ENCODE results near the gene AFP. TPM values are rescaled to one million over a fixed set of nuclear protein-coding genes. Genes with fewer than 3 reads are reported as not detected.

The AFP gene
- total and polyA plus RNA-seq, 10 of the 15 experiments (the other 5 are each of a cell fraction or from before 2014, with no cell fraction given): 0.72 TPM; not detected in 9

DNA sequence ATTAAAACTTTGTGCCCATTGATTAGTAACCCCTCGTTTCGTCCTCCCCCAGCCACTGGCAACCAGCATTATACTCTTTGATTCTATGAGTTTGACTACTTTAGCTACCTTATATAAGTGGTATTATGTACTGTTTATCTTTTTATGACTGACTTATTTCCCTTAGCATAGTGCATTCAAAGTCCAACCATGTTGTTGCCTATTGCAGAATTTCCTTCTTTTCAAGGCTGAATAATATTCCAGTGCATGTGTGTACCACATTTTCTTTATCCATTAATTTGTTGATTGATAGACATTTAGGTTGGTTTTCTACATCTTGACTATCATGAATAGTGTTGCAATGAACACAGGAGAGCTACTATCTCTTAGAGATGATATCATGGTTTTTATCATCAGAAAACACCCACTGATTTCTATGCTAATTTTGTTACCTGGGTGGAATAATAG, 28.8 kb upstream of the AFP start:
- BruUV-seq (replicated peaks): no TSS peak
- no peak for ATAC-seq
- in situ Hi-C loops (cut with MboI) (no loop called here), intact Hi-C loops (cut with micrococcal nuclease; ENCODE audit: unreplicated experiment) (no loop called here)
- ChIA-PET CTCF (interaction anchor here (0.7 to 1.3 kb wide), 2 partner anchors 66 to 314 kb away, joined by 3 to 4 read pairs; no protein-coding TSS in a partner anchor), POLR2A (no interaction called here), RAD21 (ENCODE audit: unreplicated experiment) (no interaction called here), SMC1A (ENCODE audit: uncharacterized antibody, unreplicated experiment) (no interaction called here)
- no peaks in the 10 kb centered on the region for H3K9me3 ChIP-seq (replicated peaks; ENCODE audit: control insufficient read depth, insufficient read depth, low read length)
- H2AFZ ChIP-seq (ENCODE audit: control insufficient read depth, low read depth, low read length): no peak overlapping the region
- no peak for TF ChIP-seq HDGF (IDR thresholded peaks at IDR 0.05)
- TF ChIP-seq RELA (IDR thresholded peaks at IDR 0.05; ENCODE audit: borderline replicate concordance, partially characterized antibody): no peak
- TF ChIP-seq, protein P1, sequence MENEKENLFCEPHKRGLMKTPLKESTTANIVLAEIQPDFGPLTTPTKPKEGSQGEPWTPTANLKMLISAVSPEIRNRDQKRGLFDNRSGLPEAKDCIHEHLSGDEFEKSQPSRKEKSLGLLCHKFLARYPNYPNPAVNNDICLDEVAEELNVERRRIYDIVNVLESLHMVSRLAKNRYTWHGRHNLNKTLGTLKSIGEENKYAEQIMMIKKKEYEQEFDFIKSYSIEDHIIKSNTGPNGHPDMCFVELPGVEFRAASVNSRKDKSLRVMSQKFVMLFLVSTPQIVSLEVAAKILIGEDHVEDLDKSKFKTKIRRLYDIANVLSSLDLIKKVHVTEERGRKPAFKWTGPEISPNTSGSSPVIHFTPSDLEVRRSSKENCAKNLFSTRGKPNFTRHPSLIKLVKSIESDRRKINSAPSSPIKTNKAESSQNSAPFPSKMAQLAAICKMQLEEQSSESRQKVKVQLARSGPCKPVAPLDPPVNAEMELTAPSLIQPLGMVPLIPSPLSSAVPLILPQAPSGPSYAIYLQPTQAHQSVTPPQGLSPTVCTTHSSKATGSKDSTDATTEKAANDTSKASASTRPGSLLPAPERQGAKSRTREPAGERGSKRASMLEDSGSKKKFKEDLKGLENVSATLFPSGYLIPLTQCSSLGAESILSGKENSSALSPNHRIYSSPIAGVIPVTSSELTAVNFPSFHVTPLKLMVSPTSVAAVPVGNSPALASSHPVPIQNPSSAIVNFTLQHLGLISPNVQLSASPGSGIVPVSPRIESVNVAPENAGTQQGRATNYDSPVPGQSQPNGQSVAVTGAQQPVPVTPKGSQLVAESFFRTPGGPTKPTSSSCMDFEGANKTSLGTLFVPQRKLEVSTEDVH (IDR thresholded peaks at IDR 0.05; ENCODE audit: low read depth, partially characterized antibody): no peak
- TF ChIP-seq, protein P2, sequence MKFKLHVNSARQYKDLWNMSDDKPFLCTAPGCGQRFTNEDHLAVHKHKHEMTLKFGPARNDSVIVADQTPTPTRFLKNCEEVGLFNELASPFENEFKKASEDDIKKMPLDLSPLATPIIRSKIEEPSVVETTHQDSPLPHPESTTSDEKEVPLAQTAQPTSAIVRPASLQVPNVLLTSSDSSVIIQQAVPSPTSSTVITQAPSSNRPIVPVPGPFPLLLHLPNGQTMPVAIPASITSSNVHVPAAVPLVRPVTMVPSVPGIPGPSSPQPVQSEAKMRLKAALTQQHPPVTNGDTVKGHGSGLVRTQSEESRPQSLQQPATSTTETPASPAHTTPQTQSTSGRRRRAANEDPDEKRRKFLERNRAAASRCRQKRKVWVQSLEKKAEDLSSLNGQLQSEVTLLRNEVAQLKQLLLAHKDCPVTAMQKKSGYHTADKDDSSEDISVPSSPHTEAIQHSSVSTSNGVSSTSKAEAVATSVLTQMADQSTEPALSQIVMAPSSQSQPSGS (IDR thresholded peaks at IDR 0.05; ENCODE audit: low read length): no peak
- no peak for TF ChIP-seq IKZF2 (IDR thresholded peaks at IDR 0.05)
- no peak for TF ChIP-seq EZH2 (IDR thresholded peaks at IDR 0.05; ENCODE audit: borderline replicate concordance, control insufficient read depth, low read depth, low read length)
- TF ChIP-seq, protein P3, sequence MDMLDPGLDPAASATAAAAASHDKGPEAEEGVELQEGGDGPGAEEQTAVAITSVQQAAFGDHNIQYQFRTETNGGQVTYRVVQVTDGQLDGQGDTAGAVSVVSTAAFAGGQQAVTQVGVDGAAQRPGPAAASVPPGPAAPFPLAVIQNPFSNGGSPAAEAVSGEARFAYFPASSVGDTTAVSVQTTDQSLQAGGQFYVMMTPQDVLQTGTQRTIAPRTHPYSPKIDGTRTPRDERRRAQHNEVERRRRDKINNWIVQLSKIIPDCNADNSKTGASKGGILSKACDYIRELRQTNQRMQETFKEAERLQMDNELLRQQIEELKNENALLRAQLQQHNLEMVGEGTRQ (IDR thresholded peaks at IDR 0.05; ENCODE audit: borderline replicate concordance, low read depth, low read length): no peak
- H3K4me1 ChIP-seq (ENCODE audit: control insufficient read depth, insufficient read depth, low read length): no peaks in the 10 kb centered on the region
- H3K27ac ChIP-seq (ENCODE audit: control insufficient read depth, insufficient read depth): no peak overlapping the region
- H3K4me2 ChIP-seq (ENCODE audit: control insufficient read depth, insufficient read depth): no peak overlapping the region
- no peak overlapping the region for H3K4me3 ChIP-seq
- 2% methylated on average over 2 of the region's 2 CpGs for WGBS (ENCODE audit: insufficient coverage, insufficient replicate concordance, low lambda C conversion rate, missing lambda C conversion rate)
- H3K36me3 ChIP-seq (ENCODE audit: control insufficient read depth in 2 of 2, insufficient read depth in 2 of 2, low read length in 1 of 2): no peaks in the 10 kb centered on the region
- no peak for FAIRE-seq
- no peaks in the 10 kb centered on the region for H3K79me2 ChIP-seq (ENCODE audit: control insufficient read depth, insufficient read depth, low read length)
- no peak overlapping the region for H3K9ac ChIP-seq (ENCODE audit: control insufficient read depth, insufficient read depth, low read length)
- H4K20me1 ChIP-seq (ENCODE audit: control insufficient read depth, insufficient read depth): no peaks in the 10 kb centered on the region
- H3K27me3 ChIP-seq (replicated peaks in 1 of 2; ENCODE audit: control insufficient read depth in 2 of 2, insufficient read depth in 2 of 2, low read length in 1 of 2): peaks cover 0 to 3% of the 10 kb centered on the region in 2 experiments; a peak in 1 of 4 replicates
- no peak for DNase-seq (ENCODE audit: low read depth, low spot score)
